Esophagus (tissue), 2 donors: Measurements from ENCODE around the gene CLDN25. TPM values are rescaled to one million over a fixed set of nuclear protein-coding genes. Genes with fewer than 3 reads are reported as not detected.

Experiments used
- H3K27ac ChIP-seq, 2 donors: one replicate each; pipeline ENCODE4 v1.5.1; 2013; ENCODE audit warnings: low read depth in 2 of 2, mild to moderate bottlenecking in 2 of 2, inconsistent platforms in 1 of 2, low read length in 1 of 2, moderate library complexity in 1 of 2
- H3K27me3 ChIP-seq, 2 donors: one replicate each; pipeline ENCODE4 v1.6.1; 2013; ENCODE audit warnings: low read length in 2 of 2, control low read depth in 1 of 2, mild to moderate bottlenecking in 1 of 2; ENCODE audit not compliant: insufficient read depth in 2 of 2, control insufficient read depth in 1 of 2
- H3K36me3 ChIP-seq, 2 donors: one replicate each; pipeline ENCODE4 v1.6.1; 2013; ENCODE audit warnings: low read length in 1 of 2; ENCODE audit not compliant: control insufficient read depth in 2 of 2, insufficient read depth in 2 of 2
- H3K4me1 ChIP-seq, 2 donors: one replicate each; pipeline ENCODE4 v1.6.1; 2013; ENCODE audit warnings: low read length in 1 of 2; ENCODE audit not compliant: control insufficient read depth in 2 of 2, insufficient read depth in 2 of 2
- H3K4me3 ChIP-seq, 2 donors: one replicate each; pipeline ENCODE4 v1.5.1; 2013; ENCODE audit warnings: low read length in 2 of 2, mild to moderate bottlenecking in 2 of 2, low read depth in 1 of 2, moderate library complexity in 1 of 2
- H3K9me3 ChIP-seq, 2 donors: one replicate each; pipeline ENCODE4 v1.6.1; 2013; ENCODE audit warnings: mild to moderate bottlenecking in 2 of 2, low read depth in 1 of 2, low read length in 1 of 2, moderate library complexity in 1 of 2; ENCODE audit not compliant: control insufficient read depth in 2 of 2, insufficient read depth in 1 of 2
- WGBS, 2 donors: extraction: QIAGEN DNeasy Blood & Tissue Kit; methylation state at CpG; one replicate each; pipeline ENCODE4 v1.1.7; 2013; 5-methylcytosine and 5-hydroxymethylcytosine counted together
- polyA plus RNA-seq, 2 donors: library from polyadenylated mRNA; stranded (reverse); fragments of 200-250 nt; gene quantifications; one replicate each; pipeline ENCODE4 v1.2.3, GENCODE V29; 2013
- donor health status: healthy with polysubstance abuse.
- donor health status: Bipolar disorder and iron deficiency.

Gene CLDN25
- polyA plus RNA-seq, 2 donors = not detected

DNA sequence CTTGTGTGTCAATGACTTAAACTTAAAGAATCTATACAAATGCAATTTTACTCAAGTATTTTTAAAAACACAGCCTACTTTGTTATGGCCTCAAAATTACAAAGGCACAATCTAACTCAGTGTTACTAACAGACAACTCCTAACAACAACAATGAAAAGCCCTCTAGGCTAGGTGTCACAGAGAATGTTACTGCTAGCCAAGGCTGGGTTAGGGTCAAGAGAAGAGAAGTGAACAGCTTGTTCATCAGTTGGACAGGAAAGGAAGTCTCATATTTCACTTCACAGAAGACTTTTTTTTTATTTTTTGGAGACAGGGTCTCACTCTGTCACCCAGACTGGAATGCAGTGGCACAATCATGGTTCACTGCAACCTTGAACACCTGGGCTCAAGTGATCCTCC is 26.0 kb downstream of the CLDN25 start:
- Histone ChIP-seq H3K9me3 (no peaks in the 10 kb centered on the region), H3K4me1 (no peaks in the 10 kb centered on the region), H3K36me3 (peaks cover 12 to 15% of the 10 kb centered on the region in 2 donors), H3K27ac (no peak overlapping the region), H3K4me3 (no peak overlapping the region), H3K27me3 (no peaks in the 10 kb centered on the region)

GRCh38 chr11:113806406-113806805 is 26.8 kb downstream of the CLDN25 start:
- peaks cover 12 to 16% of the 10 kb centered on the region in 2 donors for H3K36me3 ChIP-seq
- WGBS, 2 donors = 96 to 100% methylated on average over 2 of the region's 2 CpGs
- no peaks in the 10 kb centered on the region for H3K9me3 ChIP-seq
- H3K27me3 ChIP-seq = no peaks in the 10 kb centered on the region
- H3K4me3 ChIP-seq = no peak overlapping the region
- H3K4me1 ChIP-seq = no peaks in the 10 kb centered on the region
- no peak overlapping the region for H3K27ac ChIP-seq

GRCh38 chr11:113808931-113809330 is 29.3 kb downstream of the CLDN25 start:
- H3K4me1 ChIP-seq = no peaks in the 10 kb centered on the region
- 48% methylated on average over 2 of the region's 2 CpGs for WGBS, 2 donors

GRCh38 chr11:113814181-113814580 is 34.6 kb downstream of the CLDN25 start:
- no peaks in the 10 kb centered on the region for H3K9me3 ChIP-seq

More at GRCh38 chr11:113808931-113809330, 29.3 kb downstream of the CLDN25 start:
- Histone ChIP-seq H3K27me3 (no peaks in the 10 kb centered on the region), H3K9me3 (no peaks in the 10 kb centered on the region), H3K27ac (no peak overlapping the region), H3K4me3 (no peak overlapping the region), H3K36me3 (peaks cover 5 to 15% of the 10 kb centered on the region in 2 donors)

DNA sequence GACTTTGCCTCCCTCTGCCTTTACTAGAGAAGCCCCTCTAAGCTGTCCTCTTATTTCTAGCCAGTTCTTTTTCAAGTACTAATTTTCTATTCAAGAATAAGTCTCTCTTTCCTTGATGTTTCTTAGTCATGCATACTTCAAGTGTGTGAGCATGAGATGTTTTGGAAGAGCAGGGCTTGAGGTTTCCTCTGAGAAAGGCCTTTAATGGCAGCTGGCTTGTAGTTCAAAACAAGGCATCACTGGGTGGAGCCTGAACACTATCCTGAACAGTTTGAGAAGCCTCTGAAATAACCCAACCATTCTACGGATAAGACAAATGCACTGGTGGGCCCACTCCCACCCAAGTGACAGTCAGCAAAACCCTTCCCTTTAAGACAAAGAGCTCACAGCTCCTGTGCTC is 37.6 kb downstream of the CLDN25 start:
- H3K36me3 ChIP-seq = peaks cover 2 to 10% of the 10 kb centered on the region in 2 donors

More at GRCh38 chr11:113814181-113814580, 34.6 kb downstream of the CLDN25 start:
- no peak overlapping the region for H3K27ac ChIP-seq
- no peaks in the 10 kb centered on the region for H3K27me3 ChIP-seq
- H3K36me3 ChIP-seq = peaks cover 0 to 4% of the 10 kb centered on the region in 2 donors
- no peak overlapping the region for H3K4me3 ChIP-seq
- no peaks in the 10 kb centered on the region for H3K4me1 ChIP-seq

GRCh38 chr11:113817626-113818025 is 38.0 kb downstream of the CLDN25 start:
- Histone ChIP-seq H3K36me3 (peaks cover 2 to 10% of the 10 kb centered on the region in 2 donors), H3K27ac (no peak overlapping the region), H3K4me3 (no peak overlapping the region), H3K9me3 (no peaks in the 10 kb centered on the region), H3K27me3 (no peaks in the 10 kb centered on the region), H3K4me1 (no peaks in the 10 kb centered on the region)
- WGBS, 2 donors = 85 to 96% methylated on average over 6 of the region's 6 CpGs

More for the DNA sequence above, 37.6 kb downstream of the CLDN25 start:
- no peaks in the 10 kb centered on the region for H3K27me3 ChIP-seq
- H3K4me3 ChIP-seq = no peak overlapping the region
- WGBS, 2 donors = 91 to 100% methylated on average over 1 of the region's 1 CpG
- no peak overlapping the region for H3K27ac ChIP-seq
- no peaks in the 10 kb centered on the region for H3K9me3 ChIP-seq
- no peaks in the 10 kb centered on the region for H3K4me1 ChIP-seq

DNA sequence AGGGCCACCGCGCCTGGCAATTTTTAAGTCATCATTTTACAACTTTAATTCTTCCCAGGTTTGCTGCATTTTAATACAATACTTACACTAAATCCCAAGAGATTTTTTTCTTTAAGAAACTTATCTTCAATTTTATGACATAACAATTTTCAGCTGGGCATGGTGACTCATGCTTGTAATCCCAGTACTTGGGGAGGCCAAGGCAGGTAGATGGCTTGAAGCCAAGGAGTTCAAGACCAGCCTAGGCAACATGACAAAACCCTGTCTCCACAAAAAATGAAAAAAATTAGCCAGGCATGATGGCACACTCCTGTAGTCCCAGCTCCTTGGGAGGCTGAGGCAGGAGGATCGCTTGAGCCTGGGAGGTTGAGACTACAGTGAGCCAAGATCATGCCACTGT is 38.8 kb downstream of the CLDN25 start:
- peaks cover 0 to 10% of the 10 kb centered on the region in 2 donors for H3K36me3 ChIP-seq
- H3K4me1 ChIP-seq = no peaks in the 10 kb centered on the region
- no peak overlapping the region for H3K4me3 ChIP-seq
- no peaks in the 10 kb centered on the region for H3K9me3 ChIP-seq
- no peak overlapping the region for H3K27ac ChIP-seq
- no peaks in the 10 kb centered on the region for H3K27me3 ChIP-seq
- WGBS, 2 donors = 98 to 100% methylated on average over 3 of the region's 3 CpGs

GRCh38 chr11:113827477-113827876 is 47.9 kb downstream of the CLDN25 start:
- no peak overlapping the region for H3K4me3 ChIP-seq
- H3K36me3 ChIP-seq = peaks cover 0 to 2% of the 10 kb centered on the region in 2 donors
- no peak overlapping the region for H3K27ac ChIP-seq
- no peaks in the 10 kb centered on the region for H3K9me3 ChIP-seq
- no peaks in the 10 kb centered on the region for H3K27me3 ChIP-seq
- no peaks in the 10 kb centered on the region for H3K4me1 ChIP-seq
- 96 to 98% methylated on average over 3 of the region's 3 CpGs for whole genome bisulfite sequencing, 2 donors

DNA sequence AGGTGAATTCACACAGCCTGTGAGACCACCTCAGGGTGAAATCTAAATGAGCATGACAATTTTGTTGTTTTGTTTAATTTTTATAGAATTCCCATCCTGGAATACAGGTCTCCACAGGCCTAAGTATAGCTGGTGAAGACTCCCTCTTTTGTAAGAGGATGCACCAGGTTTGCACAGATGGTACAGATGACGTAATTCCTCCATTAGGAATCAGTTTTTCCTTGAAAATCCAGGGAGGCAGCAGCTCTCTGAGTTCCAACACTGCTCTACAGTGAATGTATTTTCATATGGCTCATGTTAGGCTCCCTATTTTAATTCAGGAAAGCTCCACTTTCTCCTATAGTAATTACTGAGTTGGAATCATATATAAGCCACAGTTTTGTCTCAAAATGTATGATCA is 48.6 kb downstream of the CLDN25 start:
- no peaks in the 10 kb centered on the region for H3K9me3 ChIP-seq
- H3K27me3 ChIP-seq = no peaks in the 10 kb centered on the region
- no peak overlapping the region for H3K4me3 ChIP-seq
- no peaks in the 10 kb centered on the region for H3K4me1 ChIP-seq
- H3K27ac ChIP-seq = no peak overlapping the region
- WGBS, 2 donors = 92 to 94% methylated on average over 1 of the region's 1 CpG
- peaks cover 0 to 2% of the 10 kb centered on the region in 2 donors for H3K36me3 ChIP-seq

DNA sequence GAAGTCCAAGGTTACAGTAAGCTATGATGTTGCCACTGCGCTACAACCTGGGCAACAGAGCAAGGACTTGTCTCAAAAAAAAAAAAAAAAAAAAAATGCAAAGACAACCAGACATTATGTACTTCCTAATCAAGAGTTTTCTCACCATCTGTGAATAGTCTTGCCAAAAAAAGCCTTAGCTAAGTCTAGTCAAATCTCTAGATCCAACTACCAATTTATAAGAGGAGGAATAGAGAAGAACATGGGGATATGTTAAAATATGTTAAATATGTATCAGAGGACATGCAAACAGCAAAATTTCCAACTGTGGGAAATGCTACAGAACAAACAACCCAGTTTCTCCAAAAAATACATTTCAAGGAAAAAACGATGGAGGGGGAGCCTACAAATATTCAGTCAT is 50.2 kb downstream of the CLDN25 start:
- Histone ChIP-seq H3K9me3 (no peaks in the 10 kb centered on the region), H3K36me3 (peaks cover 2 to 3% of the 10 kb centered on the region in 2 donors), H3K4me3 (no peak overlapping the region), H3K27me3 (no peaks in the 10 kb centered on the region), H3K27ac (no peak overlapping the region), H3K4me1 (no peaks in the 10 kb centered on the region)
- WGBS, 2 donors = 84 to 90% methylated on average over 2 of the region's 2 CpGs
